Breast epithelium (tissue), 4 donors: ENCODE results near the gene RNF220. TPM values are rescaled to one million over a fixed set of nuclear protein-coding genes. Genes with fewer than 3 reads are reported as not detected.
A peak's percentile ranks its signal among the peaks of the same experiment; 100 is the strongest.

Experiments
- DNase-seq, 2 donors: peaks; one replicate each; pipeline ENCODE4 v3.0.0-alpha.2; 2019; ENCODE audit warnings: low spot score in 2 of 2
- H3K27ac ChIP-seq, 2 donors: fragments of 200-600 bp; sonication (generic) in 1 of 2; one replicate each; pipeline ENCODE4 v1.5.1; 2016 to 2019; ENCODE audit warnings: mild to moderate bottlenecking in 1 of 2
- H3K27me3 ChIP-seq, 2 donors: fragments of 200-600 bp; sonication (generic) in 1 of 2; one replicate each; pipeline versions ENCODE4 v1.5.1 to v1.6.0; 2017 to 2019; ENCODE audit warnings: control low read depth in 1 of 2, mild to moderate bottlenecking in 1 of 2
- H3K36me3 ChIP-seq: fragments of 200-600 bp; one replicate; pipeline ENCODE4 v1.5.1; 2019
- H3K4me1 ChIP-seq, 2 donors: fragments of 200-600 bp; sonication (generic); one replicate each; pipeline ENCODE4 v1.5.1; 2016 to 2019; ENCODE audit warnings: control low read depth in 1 of 2
- H3K4me3 ChIP-seq, 3 donors: fragments of 200-600 bp; sonication (generic); 1 replicate in 2 of 3; 2 replicates in 1 of 3; pipeline ENCODE4 v1.5.1; 2016 to 2019; ENCODE audit warnings: mild to moderate bottlenecking in 3 of 3, moderate library complexity in 2 of 3
- H3K9me3 ChIP-seq, 2 donors: fragments of 200-600 bp; sonication (generic) in 1 of 2; one replicate each; pipeline ENCODE4 v1.5.1; 2016 to 2019; ENCODE audit warnings: control low read depth in 1 of 2
- POLR2A ChIP-seq: fragments of 450-650 bp; IDR thresholded peaks from one replicate; pipeline ENCODE4 v1.6.1; 2016; ENCODE audit warnings: antibody characterized with exemption, mild to moderate bottlenecking, moderate library complexity
- POLR2AphosphoS5 ChIP-seq, 3 donors: sonication (generic); formaldehyde crosslinking; IDR thresholded peaks; one replicate each; pipeline ENCODE4 v1.6.1; 2017; ENCODE audit warnings: antibody characterized with exemption in 3 of 3
- intact Hi-C: fragments of 100-400 bp; cut with DNase I; formaldehyde crosslinking; loops from one replicate; pipeline ENCODE4 v1.15.1; 2023; ENCODE audit warnings: low total_unique reads
- total RNA-seq, 3 donors: library from RNA; depleted of rRNA; stranded (reverse); fragments of >200 nt; gene quantifications; one replicate each; pipeline ENCODE4 v1.1.0, GENCODE V29; 2016
- TF ChIP-seq, protein P1 (sequence below), 3 donors: fragments of 450-650 bp; IDR thresholded peaks; one replicate each; pipeline ENCODE4 v1.5.1; 2016 to 2017; ENCODE audit warnings: antibody characterized with exemption in 3 of 3, mild to moderate bottlenecking in 3 of 3, moderate library complexity in 3 of 3

The RNF220 gene
- total RNA-seq, 3 donors from 2014 or later = 90.4 to 110 (median 93.4) TPM

DNA sequence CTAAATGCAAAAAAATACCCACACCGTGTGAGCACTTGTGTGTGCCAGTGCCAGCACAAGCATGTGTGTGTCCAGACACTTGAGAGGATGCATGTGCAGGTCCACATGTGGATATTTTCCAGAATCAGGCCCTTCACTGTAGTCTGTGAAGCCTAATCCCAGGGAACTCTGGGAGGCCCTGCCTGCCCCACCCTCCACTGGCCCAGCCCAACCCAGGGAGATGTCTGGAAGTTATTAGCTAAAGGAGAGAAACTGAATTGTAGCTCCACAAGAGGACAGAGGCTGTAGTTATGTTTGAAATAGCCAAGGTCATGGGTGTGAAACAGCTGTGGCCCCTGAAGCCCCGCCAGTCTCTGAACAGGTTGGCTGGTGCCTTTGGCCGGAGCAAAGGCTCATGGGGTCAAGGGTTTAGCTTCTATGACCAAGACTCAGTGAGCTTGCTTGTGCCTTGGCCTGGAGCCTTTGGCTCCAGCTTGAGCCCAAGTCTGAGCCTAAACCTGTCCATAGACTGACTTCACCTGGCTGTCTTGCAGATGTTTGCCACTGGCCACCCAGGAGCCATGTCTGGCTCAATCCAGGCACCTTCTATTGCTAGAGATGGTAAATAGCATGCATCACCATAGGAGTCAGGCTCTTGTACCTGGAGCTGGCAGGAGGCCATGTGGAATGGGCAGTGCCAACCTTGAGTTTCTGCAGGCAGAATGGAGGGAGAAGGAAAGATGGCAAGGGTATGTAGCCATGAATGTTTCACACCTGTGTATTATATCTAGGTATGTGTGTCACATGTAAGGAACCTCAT, 199.3 kb downstream of the RNF220 start:
- no peak overlapping the region for H3K27ac ChIP-seq
- TF ChIP-seq POLR2A (no peak), POLR2AphosphoS5 (IDR thresholded peaks at IDR 0.05) (no peak)
- TF ChIP-seq, protein P1, sequence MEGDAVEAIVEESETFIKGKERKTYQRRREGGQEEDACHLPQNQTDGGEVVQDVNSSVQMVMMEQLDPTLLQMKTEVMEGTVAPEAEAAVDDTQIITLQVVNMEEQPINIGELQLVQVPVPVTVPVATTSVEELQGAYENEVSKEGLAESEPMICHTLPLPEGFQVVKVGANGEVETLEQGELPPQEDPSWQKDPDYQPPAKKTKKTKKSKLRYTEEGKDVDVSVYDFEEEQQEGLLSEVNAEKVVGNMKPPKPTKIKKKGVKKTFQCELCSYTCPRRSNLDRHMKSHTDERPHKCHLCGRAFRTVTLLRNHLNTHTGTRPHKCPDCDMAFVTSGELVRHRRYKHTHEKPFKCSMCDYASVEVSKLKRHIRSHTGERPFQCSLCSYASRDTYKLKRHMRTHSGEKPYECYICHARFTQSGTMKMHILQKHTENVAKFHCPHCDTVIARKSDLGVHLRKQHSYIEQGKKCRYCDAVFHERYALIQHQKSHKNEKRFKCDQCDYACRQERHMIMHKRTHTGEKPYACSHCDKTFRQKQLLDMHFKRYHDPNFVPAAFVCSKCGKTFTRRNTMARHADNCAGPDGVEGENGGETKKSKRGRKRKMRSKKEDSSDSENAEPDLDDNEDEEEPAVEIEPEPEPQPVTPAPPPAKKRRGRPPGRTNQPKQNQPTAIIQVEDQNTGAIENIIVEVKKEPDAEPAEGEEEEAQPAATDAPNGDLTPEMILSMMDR (IDR thresholded peaks at IDR 0.05) = no peak
- no peak overlapping the region for H3K4me3 ChIP-seq
- intact Hi-C loops = no loop called here
- no peaks in the 10 kb centered on the region for H3K4me1 ChIP-seq
- no peak for DNase-seq
- H3K9me3 ChIP-seq = no peaks in the 10 kb centered on the region
- no peaks in the 10 kb centered on the region for H3K36me3 ChIP-seq
- H3K27me3 ChIP-seq = peaks cover 0 to 25% of the 10 kb centered on the region in 2 donors

DNA sequence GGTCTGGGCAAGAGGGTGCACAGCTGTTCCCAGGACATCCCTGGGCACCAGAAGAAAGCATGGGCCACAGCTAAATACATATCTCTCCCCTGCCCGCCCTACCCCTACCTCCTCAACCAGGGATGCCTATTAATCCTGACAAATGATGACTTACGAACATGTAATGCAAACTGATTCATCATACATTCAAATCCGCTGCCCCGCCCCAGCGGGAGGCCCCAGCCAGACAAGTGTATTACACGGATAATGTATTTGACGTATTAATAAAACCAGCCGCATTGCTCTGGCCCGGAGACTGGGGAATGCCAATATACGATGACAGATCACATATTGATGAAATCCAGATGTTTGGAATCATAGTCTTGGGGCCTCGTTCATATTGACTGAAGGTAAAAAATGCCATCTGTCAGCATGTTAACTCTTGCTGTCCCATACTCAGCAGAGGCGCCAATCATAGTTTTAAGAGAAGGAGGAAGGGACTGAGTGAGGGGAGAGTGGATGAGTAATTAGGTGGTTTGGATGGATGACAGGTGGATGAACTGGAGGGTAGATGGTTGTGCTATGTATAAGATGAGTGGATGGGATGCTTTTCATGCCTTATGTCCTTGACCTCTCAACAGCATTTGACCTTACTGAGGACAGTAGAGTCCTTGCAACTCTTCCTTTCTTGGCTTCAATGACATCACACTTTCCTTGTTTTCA, 201.0 kb downstream of the RNF220 start:
- Histone ChIP-seq H3K9me3 (no peaks in the 10 kb centered on the region), H3K36me3 (no peaks in the 10 kb centered on the region), H3K27ac (no peak overlapping the region), H3K27me3 (peaks cover 0 to 15% of the 10 kb centered on the region in 2 donors), H3K4me1 (no peaks in the 10 kb centered on the region), H3K4me3 (no peak overlapping the region)
- no peak for DNase-seq
- intact Hi-C loops = no loop called here
- no peak for TF ChIP-seq POLR2A
- TF ChIP-seq, protein P1 (IDR thresholded peaks at IDR 0.05) = no peak
- no peak for TF ChIP-seq POLR2AphosphoS5 (IDR thresholded peaks at IDR 0.05)

DNA sequence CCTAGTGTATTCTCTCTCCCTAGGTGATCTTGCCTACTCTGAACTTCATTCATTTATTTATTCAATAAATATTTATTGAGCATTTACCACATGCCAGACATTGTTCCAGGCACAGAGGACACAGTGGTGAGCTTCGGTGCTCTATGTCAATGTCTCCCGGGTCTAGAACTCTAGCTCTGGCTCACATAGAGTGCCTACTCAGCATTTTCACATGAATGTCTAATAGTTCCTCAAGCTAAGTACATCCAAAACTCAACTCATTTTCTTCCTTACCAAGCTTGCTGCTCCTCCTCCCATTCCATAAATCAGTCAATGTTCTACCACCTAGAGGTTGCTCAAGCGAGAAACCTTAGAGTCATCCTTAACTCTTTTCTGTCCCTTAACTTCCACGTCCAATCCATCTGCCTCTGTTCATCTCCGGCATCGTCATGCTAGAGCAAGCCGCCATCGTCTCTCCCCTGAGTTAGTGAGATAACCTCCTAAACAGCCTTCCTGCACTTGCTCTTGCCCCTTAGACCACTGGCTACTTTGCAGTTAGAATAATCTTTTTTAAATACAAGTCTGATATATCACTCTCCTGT, 201.7 kb downstream of the RNF220 start:
- intact Hi-C loops = no loop called here
- no peak overlapping the region for H3K27ac ChIP-seq
- H3K27me3 ChIP-seq = peaks cover 0 to 11% of the 10 kb centered on the region in 2 donors
- no peaks in the 10 kb centered on the region for H3K4me1 ChIP-seq
- DNase-seq = no peak
- TF ChIP-seq POLR2A (no peak), POLR2AphosphoS5 (IDR thresholded peaks at IDR 0.05) (no peak)
- TF ChIP-seq, protein P1 (IDR thresholded peaks at IDR 0.05) = no peak
- no peak overlapping the region for H3K4me3 ChIP-seq
- no peaks in the 10 kb centered on the region for H3K36me3 ChIP-seq
- no peaks in the 10 kb centered on the region for H3K9me3 ChIP-seq

DNA sequence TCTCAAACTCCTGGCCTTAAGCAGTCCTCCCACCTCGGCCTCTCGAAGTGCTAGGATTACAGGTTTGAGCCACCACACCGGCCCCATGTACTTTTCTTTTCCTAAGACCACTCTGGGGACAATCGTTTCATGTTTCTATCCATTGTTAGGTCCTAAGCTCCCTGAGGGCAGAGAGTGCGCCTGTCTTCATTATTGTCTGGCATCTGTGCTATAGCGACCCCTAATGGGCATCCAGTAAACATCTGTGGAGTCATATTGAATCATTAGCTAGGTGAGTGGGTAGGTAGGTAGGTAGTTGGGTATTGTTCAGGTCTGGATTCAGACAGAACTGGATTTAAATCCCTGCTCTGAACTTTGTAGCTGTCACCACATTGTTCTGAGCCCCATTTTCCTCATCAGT, 203.1 kb downstream of the RNF220 start:
- no peaks in the 10 kb centered on the region for H3K36me3 ChIP-seq
- no peak overlapping the region for H3K27ac ChIP-seq
- no peaks in the 10 kb centered on the region for H3K9me3 ChIP-seq
- H3K27me3 ChIP-seq = no peaks in the 10 kb centered on the region
- DNase-seq = no peak
- intact Hi-C loops = no loop called here
- TF ChIP-seq POLR2AphosphoS5 (IDR thresholded peaks at IDR 0.05) (no peak), POLR2A (no peak)
- TF ChIP-seq, protein P1 (IDR thresholded peaks at IDR 0.05) = no peak
- no peak overlapping the region for H3K4me3 ChIP-seq
- no peaks in the 10 kb centered on the region for H3K4me1 ChIP-seq

DNA sequence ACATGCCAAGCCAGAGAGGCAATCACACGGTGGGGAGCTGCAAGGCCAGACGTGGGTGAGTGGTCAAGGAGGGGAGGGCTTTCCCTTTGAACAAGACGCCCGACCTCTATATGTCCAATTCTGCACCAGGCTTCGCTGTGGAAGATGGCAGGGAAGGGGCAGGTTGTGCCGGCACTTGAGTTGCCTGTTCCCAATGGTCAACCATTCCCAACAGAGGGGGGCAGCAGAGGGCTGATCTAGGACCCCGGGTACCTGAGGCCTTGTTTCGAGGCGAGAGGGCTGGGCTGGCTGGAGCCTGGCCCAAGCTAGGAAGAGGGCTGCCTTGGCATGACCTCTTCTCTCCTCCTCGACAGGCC, 204.3 kb downstream of the RNF220 start:
- intact Hi-C loops = no loop called here
- Histone ChIP-seq H3K4me1 (no peaks in the 10 kb centered on the region), H3K27ac (no peak overlapping the region), H3K4me3 (no peak overlapping the region), H3K27me3 (no peaks in the 10 kb centered on the region), H3K36me3 (no peaks in the 10 kb centered on the region), H3K9me3 (no peaks in the 10 kb centered on the region)
- no peak for DNase-seq
- no peak for TF ChIP-seq POLR2AphosphoS5 (IDR thresholded peaks at IDR 0.05)
- TF ChIP-seq, protein P1 (IDR thresholded peaks at IDR 0.05) = peak in 2 of 3 donors; percentile 23 to 45
